K562 (cell line): ENCODE results near the gene SIK3. TPM values are rescaled to one million over a fixed set of nuclear protein-coding genes. Genes with fewer than 3 reads are reported as not detected.

Source experiments
- ADNP ChIP-seq: fragments of 200-800 bp; sonication (Bioruptor generic); IDR thresholded peaks from 2 replicates; pipeline ENCODE4 v1.6.1; 2016; ENCODE audit warnings: missing genetic modification characterization, missing compliant biosample characterization
- CHD2 ChIP-seq: IDR thresholded peaks from 2 replicates; pipeline ENCODE4 v1.6.1; 2011; ENCODE audit warnings: low read depth, low read length
- DEAF1 ChIP-seq: fragments of 450-650 bp; formaldehyde crosslinking; IDR thresholded peaks from 2 replicates; pipeline ENCODE4 v1.4.0; 2020; ENCODE audit warnings: mild to moderate bottlenecking, moderate library complexity
- DMBX1 ChIP-seq: fragments of 250-450 bp; sonication (Bioruptor Pico); IDR thresholded peaks from 2 replicates; pipeline ENCODE4 v1.8.0; 2022; ENCODE audit warnings: inconsistent platforms, mild to moderate bottlenecking, moderate library complexity, borderline replicate concordance
- EGR1 ChIP-seq: fragments of 450-650 bp; conservative IDR thresholded peaks from 2 replicates; pipeline ENCODE4 v1.6.1; 2017; ENCODE audit warnings: mild to moderate bottlenecking
- ELK3 ChIP-seq: fragments of 450-650 bp; formaldehyde crosslinking; IDR thresholded peaks from 2 replicates; pipeline ENCODE4 v1.4.0; 2020; ENCODE audit warnings: mild to moderate bottlenecking
- FIP1L1 ChIP-seq: fragments of 200-400 bp; formaldehyde crosslinking; IDR thresholded peaks from 2 replicates; pipeline ENCODE4 v1.6.1; 2018; ENCODE audit warnings: mild to moderate bottlenecking, low read depth, low read length; ENCODE audit not compliant: poor library complexity, severe bottlenecking
- GABPA ChIP-seq: fragments of 200-800 bp; sonication (Bioruptor generic); conservative IDR thresholded peaks from 2 replicates; pipeline ENCODE4 v1.6.1; 2016; ENCODE audit warnings: low read depth, missing genetic modification characterization, missing compliant biosample characterization
- MAZ ChIP-seq, 2 experiments: fragments of 450-650 bp in 1 of 2; sonication (generic) in 1 of 2; formaldehyde crosslinking; IDR thresholded peaks in 1 of 2; conservative IDR thresholded peaks in 1 of 2; 2 replicates each; pipeline versions ENCODE4 v1.4.0 to v1.5.0; 2020; ENCODE audit warnings: mild to moderate bottlenecking in 1 of 2, missing genetic modification reagents in 1 of 2
- MTA3 ChIP-seq: fragments of 450-650 bp; formaldehyde crosslinking; IDR thresholded peaks from 2 replicates; pipeline ENCODE4 v1.6.1; 2017; ENCODE audit warnings: mild to moderate bottlenecking, borderline replicate concordance
- MXD1 ChIP-seq: fragments of 250-450 bp; sonication (Bioruptor Pico); IDR thresholded peaks from 2 replicates; pipeline ENCODE4 v1.8.0; 2021; ENCODE audit warnings: borderline replicate concordance, mild to moderate bottlenecking, moderate library complexity; ENCODE audit not compliant: poor library complexity, severe bottlenecking
- PCBP1 ChIP-seq: fragments of 200-400 bp; formaldehyde crosslinking; IDR thresholded peaks from 2 replicates; pipeline ENCODE4 v1.6.1; 2018; ENCODE audit warnings: mild to moderate bottlenecking, low read depth, low read length; ENCODE audit not compliant: poor library complexity, severe bottlenecking
- SAFB ChIP-seq: fragments of 200-400 bp; formaldehyde crosslinking; IDR thresholded peaks from 2 replicates; pipeline ENCODE4 v1.6.1; 2017; ENCODE audit warnings: low read depth, low read length, borderline replicate concordance
- SMARCC2 ChIP-seq: fragments of 450-650 bp; IDR thresholded peaks from 2 replicates; pipeline ENCODE4 v1.6.1; 2017; ENCODE audit warnings: antibody characterized with exemption, moderate library complexity, mild to moderate bottlenecking, low read depth
- STAT5A ChIP-seq: IDR thresholded peaks from 2 replicates; pipeline ENCODE4 v1.6.1; 2012; ENCODE audit warnings: low read length, inconsistent platforms, borderline replicate concordance
- TAF9B ChIP-seq: fragments of 450-650 bp; IDR thresholded peaks from 2 replicates; pipeline ENCODE4 v1.6.1; 2018; ENCODE audit warnings: mild to moderate bottlenecking; ENCODE audit not compliant: partially characterized antibody
- TEAD1 ChIP-seq, 2 experiments: fragments of 450-650 bp in 1 of 2; sonication (generic) in 1 of 2; formaldehyde crosslinking; IDR thresholded peaks; 2 replicates each; pipeline versions ENCODE4 v1.4.0 to v1.8.0; 2020 to 2022; ENCODE audit warnings: mild to moderate bottlenecking in 2 of 2, missing genetic modification reagents in 1 of 2
- ZC3H11A ChIP-seq: IDR thresholded peaks from 2 replicates; pipeline ENCODE4 v1.6.1; 2012; ENCODE audit warnings: low read depth, low read length, improper control_type of control experiment
- ZFP1 ChIP-seq: fragments of 450-650 bp; formaldehyde crosslinking; IDR thresholded peaks from 2 replicates; pipeline ENCODE4 v1.4.0; 2020; ENCODE audit warnings: mild to moderate bottlenecking, mixed read lengths
- ZNF12 ChIP-seq: sonication (generic); formaldehyde crosslinking; IDR thresholded peaks from 2 replicates; pipeline ENCODE4 v1.4.0; 2020; ENCODE audit warnings: mild to moderate bottlenecking, missing genetic modification reagents
- ZNF431 ChIP-seq: sonication (generic); formaldehyde crosslinking; IDR thresholded peaks from 2 replicates; pipeline ENCODE4 v1.8.0; 2022; ENCODE audit warnings: mild to moderate bottlenecking, missing genetic modification reagents
- ZNF766 ChIP-seq: fragments of 200-800 bp; sonication (Bioruptor generic); conservative IDR thresholded peaks from 2 replicates; pipeline ENCODE4 v1.6.1; 2016; ENCODE audit warnings: missing genetic modification characterization, missing compliant biosample characterization
- polyA plus RNA-seq, 8 experiments: library from polyadenylated mRNA; depleted of rRNA in 4 of 8; stranded (reverse) in 5 of 8; unstranded in 3 of 8; fragments of >200 nt; fragmentation: Nextera tagmentation in 2 of 8; fragmentation: Illumina TruSeq in 1 of 8; extraction: Ambion mirVana in 2 of 8; extraction: Trizol in 1 of 8; gene quantifications; 2 replicates each; pipeline versions ENCODE4 v1.2.1 to v1.2.3, GENCODE V29; 2011 to 2014; ENCODE audit warnings: inconsistent platforms in 1 of 8, missing spikeins in 1 of 8
- total RNA-seq, 7 experiments: library from RNA; depleted of rRNA in 6 of 7; stranded (reverse); fragments of >200 nt in 6 of 7; fragmentation: Illumina TruSeq in 2 of 7; extraction: Trizol in 2 of 7; gene quantifications; 2 replicates each; pipeline versions ENCODE4 v1.2.1 to v1.2.3, GENCODE V29; 2011 to 2021; ENCODE audit warnings: low replicate concordance in 1 of 7

SIK3 gene
- total and polyA plus RNA-seq, 9 of the 15 experiments (the other 6 are each of a cell fraction or from before 2014, with no cell fraction given) = 1.6 to 21.6 (median 8.0) TPM

- TF ChIP-seq EGR1 = no peak
- TF ChIP-seq PCBP1 = peak; percentile 54
- no peak for TF ChIP-seq FIP1L1
- 0 out of 4 replicates have a peak, but pooled peaks of 1 of the 2 experiments have one; percentile 37 for TF ChIP-seq TEAD1 (CRISPR knock-in tag; IDR thresholded peaks at IDR 0.05)
- no peak for TF ChIP-seq DEAF1 (CRISPR knock-in tag)
- TF ChIP-seq DMBX1 (CRISPR knock-in tag) = no peak
- no peak for TF ChIP-seq ZNF431 (CRISPR knock-in tag)
- TF ChIP-seq SAFB = no peak
- TF ChIP-seq ZNF12 (CRISPR knock-in tag) = no peak
- 0 out of 2 replicates have a peak, but pooled peaks have one; percentile 35 for TF ChIP-seq GABPA (tag)
- no peak for TF ChIP-seq ELK3 (CRISPR knock-in tag)
- no peak for TF ChIP-seq ZFP1 (CRISPR knock-in tag)
- no peak for TF ChIP-seq ZNF766 (CRISPR knock-in tag)
- TF ChIP-seq ZC3H11A = no peak
- TF ChIP-seq CHD2 = no peak
- no peak for TF ChIP-seq MXD1 (CRISPR knock-in tag)
- no peak for TF ChIP-seq SMARCC2
- TF ChIP-seq MTA3 = no peak
- TF ChIP-seq STAT5A = no peak
- TF ChIP-seq TAF9B = no peak
- no peak for TF ChIP-seq ADNP (tag)
- peak in 1 of 2 experiments; percentile 17; a peak in 2 of 4 replicates for TF ChIP-seq MAZ (CRISPR knock-in tag; conservative IDR thresholded peaks at IDR 0.05 in 1 of 2, IDR thresholded peaks at IDR 0.05 in 1 of 2)
Observed at GRCh38 chr11:117097389-117098268, 599 bp downstream of the SIK3 start (continued).
